HepG2 (cell line): ENCODE data around the gene SEM1. TPM values are rescaled to one million over a fixed set of nuclear protein-coding genes. Genes with fewer than 3 reads are reported as not detected.

Experiments
- ATAC-seq: fragments of 200-7000 bp; cut with Tn5 transposase; 3 replicates; pipeline ENCODE4 v1.9.1; 2020; ENCODE audit warnings: mild to moderate bottlenecking, moderate library complexity
- BruUV-seq: library from RNA; stranded (reverse); fragments of 400-500 nt; replicated peaks from 2 replicates; lab custom pipeline; 2021; lab: Mats Ljungman, UMichigan
- CTCF ChIA-PET: fragments of 300-600 bp; formaldehyde crosslinking; extraction: SDS; loops from one replicate; lab custom pipeline; 2021; ENCODE audit warnings: low total read pairs, inconsistent platforms, low intra/inter-chr PET ratio; lab: Yijun Ruan, JAX
- POLR2A ChIA-PET: fragments of 350-600 bp; sonication (Branson Sonifier 250); formaldehyde crosslinking; loops from one replicate; lab custom pipeline; 2020; ENCODE audit warnings: antibody characterized with exemption, inconsistent platforms; lab: Yijun Ruan, JAX
- DNase-seq: peaks from one replicate; pipeline ENCODE4 v3.0.0-alpha.2; 2015; ENCODE audit warnings: low spot score
- FAIRE-seq: peaks from 3 replicates; lab custom pipeline; 2011; peaks lifted over from hg19 to GRCh38; lab: Jason Lieb, UNC
- H2AFZ ChIP-seq: one replicate; pipeline ENCODE4 v1.6.1; 2011; ENCODE audit warnings: low read length, inconsistent platforms
- H3K27ac ChIP-seq: fragments of 300-600 bp; 3 replicates; pipeline ENCODE4 v1.8.0; 2011; ENCODE audit warnings: mixed run types, mild to moderate bottlenecking, mixed read lengths, low read length, inconsistent platforms; ENCODE audit not compliant: insufficient read depth; ENCODE audit errors: extremely low read length
- H3K27me3 ChIP-seq, 2 experiments: fragments of 200-600 bp in 1 of 2; 2 replicates in 1 of 2; 3 replicates in 1 of 2; pipeline versions ENCODE4 v1.6.0 to v1.8.0; 2011; ENCODE audit warnings: low read length in 2 of 2, mild to moderate bottlenecking in 2 of 2, moderate library complexity in 2 of 2, inconsistent platforms in 1 of 2; ENCODE audit not compliant: insufficient read depth in 2 of 2, control insufficient read depth in 1 of 2
- H3K36me3 ChIP-seq, 2 experiments: fragments of 200-600 bp in 1 of 2; replicated peaks in 1 of 2; 2 replicates in 1 of 2; 3 replicates in 1 of 2; pipeline versions ENCODE4 v1.5.1 to v1.8.0; 2011; ENCODE audit warnings: low read length in 2 of 2, inconsistent platforms in 1 of 2; ENCODE audit not compliant: insufficient read depth in 2 of 2, control insufficient read depth in 1 of 2
- H3K4me1 ChIP-seq: 2 replicates; pipeline ENCODE4 v1.5.1; 2012; ENCODE audit warnings: low read length, inconsistent platforms; ENCODE audit not compliant: insufficient read depth
- H3K4me2 ChIP-seq: 2 replicates; pipeline ENCODE4 v1.6.0; 2011; ENCODE audit warnings: low read depth, low read length, inconsistent platforms
- H3K4me3 ChIP-seq, 3 experiments: fragments of 200-600 bp in 1 of 3; sonication (generic), shearing (Covaris generic) in 1 of 3; replicated peaks in 1 of 3; 2 replicates each; pipeline ENCODE4 v1.5.1; 2011 to 2016; ENCODE audit warnings: low read length in 3 of 3, inconsistent platforms in 2 of 3, low read depth in 2 of 3, mild to moderate bottlenecking in 2 of 3, control low read depth in 1 of 3, mixed read lengths in 1 of 3; ENCODE audit not compliant: insufficient read depth in 1 of 3
- H3K79me2 ChIP-seq: one replicate; pipeline ENCODE4 v1.6.1; 2011; ENCODE audit warnings: low read length, inconsistent platforms; ENCODE audit not compliant: insufficient read depth
- H3K9ac ChIP-seq: 2 replicates; pipeline ENCODE4 v1.6.0; 2011; ENCODE audit warnings: mild to moderate bottlenecking, low read depth, low read length, inconsistent platforms; ENCODE audit not compliant: insufficient read depth
- H3K9me3 ChIP-seq: 2 replicates; pipeline ENCODE4 v1.5.1; 2012; ENCODE audit warnings: mild to moderate bottlenecking, low read length
- H4K20me1 ChIP-seq: 2 replicates; pipeline ENCODE4 v1.6.0; 2011; ENCODE audit warnings: inconsistent platforms, mild to moderate bottlenecking, low read length, moderate library complexity; ENCODE audit not compliant: insufficient read depth
- TRIM22 ChIP-seq: fragments of 450-650 bp; IDR thresholded peaks from 2 replicates; pipeline ENCODE4 v1.6.1; 2017
- WGBS: methylation state at CpG from one replicate; pipeline ENCODE4 v1.1.6; 2017; ENCODE audit warnings: low lambda C conversion rate; 5-methylcytosine and 5-hydroxymethylcytosine counted together
- in situ Hi-C: cut with HindIII; loops from 2 replicates; pipeline ENCODE4 v1.10.0; 2017; ENCODE audit warnings: low pct_unique_long_range_greater_than_20kb; ENCODE audit not compliant: extremely low pct_ligation_motif_present
- intact Hi-C: fragments of 100-400 bp; cut with micrococcal nuclease; formaldehyde crosslinking; loops from one replicate; pipeline ENCODE4 v1.10.0; 2022; ENCODE audit not compliant: unreplicated experiment
- polyA plus RNA-seq, 8 experiments: library from polyadenylated mRNA; depleted of rRNA in 3 of 8; stranded (reverse) in 7 of 8; unstranded in 1 of 8; fragments of >200 nt; fragmentation: Illumina TruSeq in 4 of 8; extraction: Trizol in 4 of 8; gene quantifications; 2 replicates each; pipeline versions ENCODE4 v1.2.1 to v1.2.3, GENCODE V29; 2011 to 2016; ENCODE audit warnings: low read depth in 4 of 8, missing spikeins in 1 of 8, mixed read lengths in 1 of 8; ENCODE audit not compliant: insufficient read depth in 1 of 8
- total RNA-seq, 5 experiments: library from RNA; depleted of rRNA; stranded (reverse); fragments of >200 nt; fragmentation: Illumina TruSeq; extraction: Trizol; gene quantifications; 2 replicates each; pipeline ENCODE4 v1.2.3, GENCODE V29; 2016; ENCODE audit warnings: low read depth in 1 of 5
- TF ChIP-seq, protein P1 (sequence below): sonication (generic); formaldehyde crosslinking; IDR thresholded peaks from 2 replicates; pipeline ENCODE4 v1.4.0; 2020; ENCODE audit warnings: low read depth, missing genetic modification reagents

SEM1 gene
- total and polyA plus RNA-seq, 2 of the 13 experiments (the other 11 are each of a cell fraction or from before 2014, with no cell fraction given) = 40.7 to 174 TPM

GRCh38 chr7:96657347-96658021 lies 52.2 kb downstream of the SEM1 start:
- POLR2A ChIA-PET = no interaction called here
- 62% methylated on average over 7 of the region's 7 CpGs for WGBS

More at GRCh38 chr7:96657347-96658021, 52.2 kb downstream of the SEM1 start:
- peaks cover 10% of the 10 kb centered on the region for H3K4me1 ChIP-seq
- FAIRE-seq = no peak
- intact Hi-C loops = no loop called here
- H3K27me3 ChIP-seq = no peaks in the 10 kb centered on the region
- DNase-seq = no peak
- in situ Hi-C loops = no loop called here
- no peak overlapping the region for H3K4me3 ChIP-seq
- no peak overlapping the region for H3K27ac ChIP-seq
- H3K9me3 ChIP-seq = no peaks in the 10 kb centered on the region
- H3K9ac ChIP-seq = no peak overlapping the region
- no peak overlapping the region for H3K4me2 ChIP-seq
- H3K79me2 ChIP-seq = no peaks in the 10 kb centered on the region
- CTCF ChIA-PET = no interaction called here
- H3K36me3 ChIP-seq = no peaks in the 10 kb centered on the region
- TF ChIP-seq, protein P1, sequence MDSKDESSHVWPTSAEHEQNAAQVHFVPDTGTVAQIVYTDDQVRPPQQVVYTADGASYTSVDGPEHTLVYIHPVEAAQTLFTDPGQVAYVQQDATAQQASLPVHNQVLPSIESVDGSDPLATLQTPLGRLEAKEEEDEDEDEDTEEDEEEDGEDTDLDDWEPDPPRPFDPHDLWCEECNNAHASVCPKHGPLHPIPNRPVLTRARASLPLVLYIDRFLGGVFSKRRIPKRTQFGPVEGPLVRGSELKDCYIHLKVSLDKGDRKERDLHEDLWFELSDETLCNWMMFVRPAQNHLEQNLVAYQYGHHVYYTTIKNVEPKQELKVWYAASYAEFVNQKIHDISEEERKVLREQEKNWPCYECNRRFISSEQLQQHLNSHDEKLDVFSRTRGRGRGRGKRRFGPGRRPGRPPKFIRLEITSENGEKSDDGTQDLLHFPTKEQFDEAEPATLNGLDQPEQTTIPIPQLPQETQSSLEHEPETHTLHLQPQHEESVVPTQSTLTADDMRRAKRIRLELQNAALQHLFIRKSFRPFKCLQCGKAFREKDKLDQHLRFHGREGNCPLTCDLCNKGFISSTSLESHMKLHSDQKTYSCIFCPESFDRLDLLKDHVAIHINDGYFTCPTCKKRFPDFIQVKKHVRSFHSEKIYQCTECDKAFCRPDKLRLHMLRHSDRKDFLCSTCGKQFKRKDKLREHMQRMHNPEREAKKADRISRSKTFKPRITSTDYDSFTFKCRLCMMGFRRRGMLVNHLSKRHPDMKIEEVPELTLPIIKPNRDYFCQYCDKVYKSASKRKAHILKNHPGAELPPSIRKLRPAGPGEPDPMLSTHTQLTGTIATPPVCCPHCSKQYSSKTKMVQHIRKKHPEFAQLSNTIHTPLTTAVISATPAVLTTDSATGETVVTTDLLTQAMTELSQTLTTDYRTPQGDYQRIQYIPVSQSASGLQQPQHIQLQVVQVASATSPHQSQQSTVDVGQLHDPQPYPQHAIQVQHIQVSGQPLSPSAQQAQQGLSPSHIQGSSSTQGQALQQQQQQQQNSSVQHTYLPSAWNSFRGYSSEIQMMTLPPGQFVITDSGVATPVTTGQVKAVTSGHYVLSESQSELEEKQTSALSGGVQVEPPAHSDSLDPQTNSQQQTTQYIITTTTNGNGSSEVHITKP = no peak
- TF ChIP-seq TRIM22 = no peak
- no peaks in the 10 kb centered on the region for H4K20me1 ChIP-seq
- no peak for ATAC-seq
- no TSS peak for BruUV-seq
- no peak overlapping the region for H2AFZ ChIP-seq
